GM21576 (cell line): Measurements from ENCODE around the gene ZNF687.
"Not testable (repeated sequence)": the region's sequence is repeated elsewhere in the genome, so short reads cannot be mapped to it uniquely, and the experiment has no call there.

ENCODE experiments used
- ATAC-seq: cut with Tn5 transposase; IDR thresholded peaks from one replicate; pipeline ENCODE4 v1.9.1; 2021; ENCODE audit warnings: mild to moderate bottlenecking, moderate library complexity; ENCODE audit not compliant: unreplicated experiment

Gene ZNF687

DNA sequence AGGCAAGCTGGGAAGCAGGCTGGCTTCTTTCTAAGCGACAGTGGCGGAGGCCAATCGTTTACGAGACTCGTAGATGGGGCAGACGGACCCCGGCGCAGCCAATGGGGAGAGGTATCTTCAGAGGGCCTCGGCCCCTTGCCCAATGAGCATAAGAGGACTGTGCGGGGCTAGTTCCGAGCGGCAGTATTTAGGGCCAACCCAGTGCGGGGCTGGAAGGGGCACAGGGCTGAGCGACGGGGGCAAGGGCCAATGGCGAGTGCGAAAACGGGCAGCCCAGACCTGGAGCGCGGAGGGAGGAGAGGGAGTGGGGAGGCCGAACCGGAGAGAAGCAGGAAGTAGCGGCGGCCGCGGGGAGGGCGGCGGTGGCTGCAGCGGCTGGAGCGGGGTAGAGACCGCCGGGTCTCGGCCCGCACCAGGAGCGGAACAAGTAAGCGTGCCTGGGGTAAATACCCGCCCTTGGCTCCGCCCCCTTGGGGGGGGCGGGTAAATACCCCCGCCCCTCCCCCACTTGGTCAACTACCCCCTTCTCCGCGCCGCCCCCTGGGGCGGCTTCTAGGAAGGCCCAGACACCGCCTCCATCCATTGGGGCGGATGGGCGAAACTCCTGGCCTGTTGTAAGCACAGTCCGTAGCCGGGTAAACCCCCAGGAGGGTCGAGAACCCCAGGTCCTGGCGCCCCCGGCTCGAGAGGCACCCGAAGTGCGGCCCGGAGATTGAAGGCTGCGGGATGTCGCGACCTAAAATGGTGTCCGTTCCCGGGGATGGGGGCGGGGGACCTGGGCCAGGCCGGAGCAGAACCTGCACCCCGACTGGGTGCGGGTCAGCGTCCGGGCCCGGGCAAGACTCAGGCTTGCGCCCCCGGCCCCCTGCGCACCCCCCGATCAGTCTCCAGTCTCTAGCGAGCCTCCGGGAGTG lies at the start of gene ZNF687:
TSS of gene ZNF687 (plus strand) at position 331 of the 914 bp plus-strand sequence. CDS start 3,993 bp downstream, outside the sequence.
- ATAC-seq, result peak; percentile 83

DNA sequence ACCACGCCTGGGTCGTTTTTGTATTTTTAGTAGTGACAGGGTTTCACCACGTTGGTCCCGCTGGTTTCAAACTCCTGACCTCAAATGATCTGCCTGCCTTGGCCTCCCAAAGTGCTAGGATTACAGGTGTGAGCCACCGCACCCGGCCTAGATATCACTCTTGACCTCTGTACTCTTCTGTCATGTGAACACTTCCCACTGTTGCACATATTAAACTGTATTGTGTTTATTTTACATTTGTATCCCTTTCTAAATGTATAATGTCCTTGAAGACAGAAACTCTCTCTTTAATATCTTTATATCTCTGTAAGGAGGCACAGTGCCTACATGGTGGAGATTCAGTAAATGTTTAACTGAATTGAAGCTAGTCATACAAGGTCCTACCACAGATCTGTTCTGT lies 46.9 kb upstream of the ZNF687 start:
- ATAC-seq, result no peak

DNA sequence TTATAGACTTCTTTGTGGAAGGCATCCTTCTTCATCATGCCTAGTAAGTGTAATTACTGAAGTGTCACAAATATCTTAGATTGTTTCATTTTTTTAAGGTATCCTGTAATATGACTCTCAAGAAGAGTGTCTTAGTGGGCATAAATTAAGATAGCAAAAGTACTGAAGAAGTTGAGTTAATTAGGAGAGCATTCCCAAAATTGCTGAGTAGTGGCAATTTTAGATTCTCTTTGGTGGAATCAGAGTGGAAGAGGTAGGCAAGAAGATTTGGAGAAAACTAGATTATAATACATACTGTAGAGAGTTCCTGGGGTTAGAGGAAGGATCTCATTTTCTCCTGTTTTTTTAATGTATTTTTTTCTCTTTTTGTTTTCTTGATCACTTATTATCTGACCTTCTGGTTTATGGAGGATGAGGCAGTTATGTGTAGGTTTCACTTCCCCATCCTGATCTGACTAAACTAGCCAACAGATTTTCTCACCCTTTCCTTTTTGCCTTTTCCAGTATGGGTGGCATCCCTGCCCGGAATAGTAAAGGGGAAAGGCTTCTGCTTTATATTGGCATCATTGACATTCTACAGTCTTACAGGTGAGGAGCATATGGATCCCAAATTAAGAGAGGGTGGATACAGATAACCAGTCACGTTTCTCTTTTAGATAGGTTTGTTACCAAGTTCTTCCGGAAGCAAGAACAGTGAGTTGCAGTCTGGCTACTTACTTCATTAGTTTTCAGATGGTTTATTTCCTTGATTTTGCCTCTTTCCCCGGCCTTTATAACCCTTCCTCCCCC lies 44.2 kb upstream of the ZNF687 start:
- no peak for ATAC-seq

GRCh38 chr1:151238467-151238739 lies 43.7 kb upstream of the ZNF687 start:
- no peak for ATAC-seq

GRCh38 chr1:151242442-151242841 lies 39.7 kb upstream of the ZNF687 start:
- no peak for ATAC-seq

- ATAC-seq, result no peak
Measured at GRCh38 chr1:151243683-151244216, 38.3 kb upstream of the ZNF687 start.

- no peak for ATAC-seq
Measured at GRCh38 chr1:151246786-151247185, 35.3 kb upstream of the ZNF687 start.

GRCh38 chr1:151251656-151252470 lies 30.2 kb upstream of the ZNF687 start:
- no peak for ATAC-seq

- ATAC-seq, result peak; percentile 93
Measured at GRCh38 chr1:151254217-151255213, 27.6 kb upstream of the ZNF687 start, which contains the start of gene PSMD4. PSMD4 (plus strand) TSS chr1:151254734; CDS start chr1:151254783, 49 bp downstream.

GRCh38 chr1:151255381-151255780 lies 26.7 kb upstream of the ZNF687 start:
- ATAC-seq, result no peak

DNA sequence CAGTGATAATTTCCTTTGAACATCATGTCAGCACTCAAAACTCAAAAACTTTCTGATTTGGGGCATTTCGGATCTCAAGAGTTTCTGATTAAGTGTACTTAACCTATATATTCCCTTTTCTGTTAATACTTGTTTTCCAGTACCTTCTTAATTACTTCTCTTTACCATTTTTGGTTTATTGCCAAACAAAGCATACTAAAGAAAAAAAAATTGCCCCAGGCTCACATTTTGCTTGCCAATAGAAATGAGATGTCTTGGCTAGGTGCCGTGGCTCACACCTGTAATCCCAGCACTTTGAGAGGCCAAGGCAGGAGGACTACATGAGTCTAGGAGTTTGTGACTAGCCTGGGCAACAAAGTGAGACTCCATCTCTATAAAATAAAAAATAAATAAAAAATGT lies 22.7 kb upstream of the ZNF687 start:
- no peak for ATAC-seq

DNA sequence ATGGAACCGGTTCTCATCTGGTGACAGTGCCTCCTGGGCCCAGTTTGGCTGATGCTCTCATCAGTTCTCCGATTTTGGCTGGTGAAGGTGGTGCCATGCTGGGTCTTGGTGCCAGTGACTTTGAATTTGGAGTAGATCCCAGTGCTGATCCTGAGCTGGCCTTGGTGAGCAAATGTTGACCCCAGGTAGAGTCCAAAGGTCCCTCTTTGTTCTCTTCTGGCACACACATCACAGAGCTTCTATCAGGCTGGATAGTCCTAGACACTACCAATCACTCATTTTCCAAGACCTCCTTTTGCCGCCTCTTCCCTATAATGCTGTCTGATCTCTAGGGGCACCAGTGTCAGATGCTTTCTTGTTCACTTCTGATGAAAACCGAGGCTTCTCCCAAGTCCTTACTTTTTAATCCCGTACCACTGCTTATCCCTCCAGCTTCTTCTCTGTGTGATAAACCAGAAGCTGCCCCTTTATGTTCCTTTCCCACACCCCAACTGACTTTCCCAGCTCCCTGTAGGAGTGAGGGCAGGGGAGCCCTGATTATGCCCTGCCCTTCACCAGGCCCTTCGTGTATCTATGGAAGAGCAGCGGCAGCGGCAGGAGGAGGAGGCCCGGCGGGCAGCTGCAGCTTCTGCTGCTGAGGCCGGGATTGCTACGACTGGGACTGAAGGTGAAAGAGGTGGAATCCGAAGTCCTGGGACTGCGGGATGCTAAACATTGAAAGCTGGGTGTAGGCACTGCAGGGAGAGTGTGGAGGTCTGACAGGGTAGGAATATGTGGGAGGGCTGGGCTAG lies 16.5 kb upstream of the ZNF687 start:
- ATAC-seq, result no peak

DNA sequence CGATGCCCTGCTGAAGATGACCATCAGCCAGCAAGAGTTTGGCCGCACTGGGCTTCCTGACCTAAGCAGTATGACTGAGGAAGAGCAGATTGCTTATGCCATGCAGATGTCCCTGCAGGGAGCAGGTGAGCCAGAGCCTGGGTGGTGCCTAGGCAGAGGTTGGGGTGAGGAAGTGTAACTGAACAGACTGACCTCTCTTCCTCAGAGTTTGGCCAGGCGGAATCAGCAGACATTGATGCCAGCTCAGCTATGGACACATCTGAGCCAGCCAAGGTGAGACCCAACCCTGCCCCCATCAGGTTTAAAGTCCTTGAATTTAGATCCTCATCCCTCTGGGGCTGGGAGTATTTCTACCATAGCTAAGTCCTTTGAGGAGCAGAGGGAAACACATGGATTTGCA lies 15.8 kb upstream of the ZNF687 start:
- no peak for ATAC-seq

DNA sequence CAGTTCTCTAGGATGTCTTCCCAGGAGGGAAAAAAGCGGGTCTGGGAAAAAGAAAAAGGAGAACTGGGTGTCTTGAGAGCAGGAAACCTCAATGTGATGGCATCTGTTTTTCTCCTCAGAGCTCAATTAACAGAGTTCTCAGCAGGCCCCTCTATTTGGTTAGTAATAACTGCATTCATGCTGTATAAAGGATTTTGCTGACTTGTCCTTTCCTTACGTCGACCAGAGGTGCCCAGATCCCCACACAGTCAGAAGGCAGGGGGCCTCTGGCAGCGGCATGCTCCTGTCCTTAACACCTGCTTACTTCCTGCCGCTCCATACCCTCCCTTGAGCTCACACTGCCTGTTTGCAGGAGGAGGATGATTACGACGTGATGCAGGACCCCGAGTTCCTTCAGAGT lies 15.3 kb upstream of the ZNF687 start:
- ATAC-seq, result no peak

DNA sequence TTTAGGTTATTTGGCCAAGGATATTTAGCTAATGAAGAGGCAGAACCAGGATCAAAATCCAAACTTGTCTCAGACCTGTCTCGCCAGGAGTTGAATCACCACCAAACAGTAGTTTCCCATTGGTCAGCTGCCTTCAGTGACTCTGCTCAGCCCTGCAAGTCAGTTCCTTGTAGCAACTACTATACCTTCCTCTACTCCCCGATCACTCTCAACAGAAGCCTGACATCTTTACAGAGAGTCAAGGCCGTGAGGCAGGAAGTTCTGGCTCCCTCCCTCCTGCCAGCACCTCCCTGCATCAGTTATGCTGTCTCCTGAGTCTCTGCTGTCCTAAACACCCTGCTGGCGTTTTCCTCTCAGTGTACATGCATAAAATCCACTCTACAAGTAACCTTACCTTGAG lies 14.3 kb upstream of the ZNF687 start:
- ATAC-seq, result no peak

DNA sequence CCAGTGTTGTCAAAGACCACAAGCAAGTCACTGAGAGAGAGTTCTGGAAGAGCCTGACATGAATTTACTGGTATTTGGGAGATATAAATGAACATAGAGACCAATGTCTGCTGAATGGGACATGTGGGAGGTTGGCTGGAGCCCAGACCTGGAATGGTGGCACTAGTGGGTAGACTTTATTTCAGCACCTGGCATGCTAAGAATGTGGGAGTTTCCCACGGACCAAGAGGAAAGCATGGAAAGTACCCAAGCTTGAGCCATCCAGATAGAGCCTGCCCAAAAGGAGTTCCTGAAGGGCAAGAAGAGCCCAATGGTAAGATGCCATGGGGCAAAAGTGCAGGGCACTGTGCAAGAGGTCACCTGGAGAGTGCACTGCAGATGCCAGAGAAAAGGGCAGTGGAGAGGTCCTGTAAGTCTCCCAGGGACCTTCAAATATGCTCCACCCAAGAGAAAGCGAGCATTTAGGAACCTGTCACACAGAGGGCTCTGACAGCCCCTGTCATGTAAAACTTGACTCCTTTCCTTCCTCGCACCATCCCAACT lies 8.1 kb upstream of the ZNF687 start:
- no peak for ATAC-seq

- not testable (repeated sequence) for ATAC-seq
Measured at GRCh38 chr1:151275341-151275740, 6.8 kb upstream of the ZNF687 start.

DNA sequence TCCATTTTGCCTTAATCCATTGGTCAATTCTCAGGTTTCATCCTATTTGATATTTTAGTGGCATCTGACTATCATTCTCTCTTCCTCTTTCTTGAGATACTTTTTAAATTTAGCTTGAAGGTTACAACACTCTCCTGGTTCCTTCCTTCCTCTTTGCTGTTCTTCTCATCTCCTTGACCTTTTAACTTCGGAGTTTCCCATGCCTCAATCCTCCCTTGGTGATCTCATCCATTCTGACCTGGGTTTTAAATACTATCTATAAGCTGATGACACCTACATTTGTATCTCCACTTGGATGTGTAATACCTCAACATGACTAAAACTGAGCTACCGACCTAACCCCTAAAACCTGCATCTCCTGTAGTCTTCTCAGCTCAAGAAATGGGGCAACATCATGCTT lies 4.8 kb upstream of the ZNF687 start:
- ATAC-seq, result no peak
